H1 (cell line): ENCODE measurements around the gene ZNF831. TPM values are rescaled to one million over a fixed set of nuclear protein-coding genes. Genes with fewer than 3 reads are reported as not detected.

ENCODE experiments used
- CHD7 ChIP-seq: fragments of 300-600 bp; sonication (generic); IDR thresholded peaks from 2 replicates; pipeline ENCODE4 v1.7.1; 2012; ENCODE audit warnings: low read length, moderate library complexity, mild to moderate bottlenecking, inconsistent platforms; ENCODE audit not compliant: insufficient replicate concordance
- GTF2F1 ChIP-seq: IDR thresholded peaks from 2 replicates; pipeline ENCODE4 v1.6.1; 2012; ENCODE audit warnings: low read depth, low read length, improper control_type of control experiment, borderline replicate concordance
- HDAC2 ChIP-seq, 2 experiments: fragments of 300-600 bp in 1 of 2; sonication (generic) in 1 of 2; IDR thresholded peaks; 2 replicates each; pipeline ENCODE4 v1.6.1; 2011 to 2012; ENCODE audit warnings: low read depth in 2 of 2, low read length in 2 of 2, mild to moderate bottlenecking in 2 of 2, moderate library complexity in 2 of 2, borderline replicate concordance in 1 of 2, inconsistent platforms in 1 of 2
- SIN3A ChIP-seq, 2 experiments: IDR thresholded peaks in 1 of 2; conservative IDR thresholded peaks in 1 of 2; 2 replicates each; pipeline ENCODE4 v1.6.1; 2011 to 2012; ENCODE audit warnings: low read length in 2 of 2, improper control_type of control experiment in 1 of 2, low read depth in 1 of 2, mild to moderate bottlenecking in 1 of 2
- SP4 ChIP-seq: IDR thresholded peaks from 2 replicates; pipeline ENCODE4 v1.6.1; 2012; ENCODE audit warnings: low read length, inconsistent platforms
- USF2 ChIP-seq: IDR thresholded peaks from 2 replicates; pipeline ENCODE4 v1.6.1; 2011; ENCODE audit warnings: low read length, improper control_type of control experiment
- polyA plus RNA-seq, 7 experiments: library from polyadenylated mRNA; depleted of rRNA in 3 of 7; stranded (reverse) in 5 of 7; unstranded in 2 of 7; fragments of >200 nt in 5 of 7; fragments of 200-250 nt in 2 of 7; gene quantifications; 1 replicate in 5 of 7; 2 replicates in 1 of 7; 4 replicates in 1 of 7; pipeline versions ENCODE4 v1.2.1 to v1.2.3, GENCODE V29; 2011 to 2013; ENCODE audit warnings: missing spikeins in 2 of 7, mixed read lengths in 2 of 7
- total RNA-seq: library from RNA; stranded (reverse); fragmentation: NEBNext Ultra II Directional; extraction: Animal tissue kit (Norgen Biotek cat#: 25700); gene quantifications from 2 replicates; pipeline ENCODE4 v1.2.1, GENCODE V29; 2021

Gene ZNF831
- total and polyA plus RNA-seq, 2 of the 8 experiments (the other 6 are each of a cell fraction or from before 2014, with no cell fraction given), result not detected

GRCh38 chr20:59177266-59178250 lies 13.9 kb downstream of the ZNF831 start (continued):
- TF ChIP-seq CHD7 (no peak), GTF2F1 (no peak), SIN3A (conservative IDR thresholded peaks at IDR 0.05 in 1 of 2, IDR thresholded peaks at IDR 0.05 in 1 of 2; ENCODE audit: low read depth in 1 of 2, low read length in 2 of 2) (no peak), SP4 (no peak), USF2 (no peak), HDAC2 (IDR thresholded peaks at IDR 0.05; ENCODE audit: borderline replicate concordance in 1 of 2, low read depth in 2 of 2, low read length in 2 of 2) (no peak)
